Epithelial cell of umbilical artery (primary cell): ENCODE measurements around the gene DBT. TPM values are rescaled to one million over a fixed set of nuclear protein-coding genes. Genes with fewer than 3 reads are reported as not detected.

Source experiments
- total RNA-seq: library from RNA; depleted of rRNA; stranded (reverse); fragments of >200 nt; gene quantifications from 2 replicates; pipeline ENCODE4 v1.2.3, GENCODE V29; 2014

DBT gene
- total RNA-seq, result 2.9 and 13.5 TPM in 2 replicates

DNA sequence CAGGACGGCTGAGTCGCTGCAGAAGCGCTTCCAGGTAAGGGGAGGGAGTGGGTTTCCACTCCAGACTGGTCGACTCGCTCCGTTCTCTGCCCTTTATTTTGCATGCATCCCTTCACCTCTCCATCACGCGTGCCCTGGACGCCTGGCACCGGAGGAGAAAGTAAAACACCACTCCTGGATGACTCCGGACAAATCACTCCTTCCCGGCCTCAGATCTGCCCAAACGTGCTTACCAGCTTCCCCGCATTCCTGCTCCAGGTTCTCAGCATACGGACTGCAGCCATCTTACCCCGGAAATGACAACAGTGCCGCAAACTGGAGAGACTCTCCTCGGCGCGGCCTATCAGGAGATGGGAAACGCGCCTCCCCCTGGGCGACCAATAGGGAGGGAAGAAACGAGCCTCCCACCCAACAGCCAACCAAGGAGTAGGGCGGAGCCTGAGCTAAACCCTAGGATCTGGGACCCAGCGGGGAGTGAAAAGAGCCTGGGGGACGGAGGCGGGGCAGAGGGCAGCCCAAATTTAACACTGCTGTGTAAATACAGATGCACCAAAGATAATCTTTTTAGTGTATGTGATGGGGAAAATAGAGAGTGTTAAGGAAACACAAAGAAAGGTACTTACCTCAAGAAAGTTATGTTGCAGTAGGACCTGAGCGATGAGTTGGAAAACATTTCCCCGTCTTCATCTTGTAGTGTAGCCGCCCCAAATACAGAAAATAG is at the start of gene DBT:
Gene DBT, minus strand, starts transcription at position 298 of the 721 bp plus-strand sequence. Its CDS starts 14 bp downstream, at position 284.

DNA sequence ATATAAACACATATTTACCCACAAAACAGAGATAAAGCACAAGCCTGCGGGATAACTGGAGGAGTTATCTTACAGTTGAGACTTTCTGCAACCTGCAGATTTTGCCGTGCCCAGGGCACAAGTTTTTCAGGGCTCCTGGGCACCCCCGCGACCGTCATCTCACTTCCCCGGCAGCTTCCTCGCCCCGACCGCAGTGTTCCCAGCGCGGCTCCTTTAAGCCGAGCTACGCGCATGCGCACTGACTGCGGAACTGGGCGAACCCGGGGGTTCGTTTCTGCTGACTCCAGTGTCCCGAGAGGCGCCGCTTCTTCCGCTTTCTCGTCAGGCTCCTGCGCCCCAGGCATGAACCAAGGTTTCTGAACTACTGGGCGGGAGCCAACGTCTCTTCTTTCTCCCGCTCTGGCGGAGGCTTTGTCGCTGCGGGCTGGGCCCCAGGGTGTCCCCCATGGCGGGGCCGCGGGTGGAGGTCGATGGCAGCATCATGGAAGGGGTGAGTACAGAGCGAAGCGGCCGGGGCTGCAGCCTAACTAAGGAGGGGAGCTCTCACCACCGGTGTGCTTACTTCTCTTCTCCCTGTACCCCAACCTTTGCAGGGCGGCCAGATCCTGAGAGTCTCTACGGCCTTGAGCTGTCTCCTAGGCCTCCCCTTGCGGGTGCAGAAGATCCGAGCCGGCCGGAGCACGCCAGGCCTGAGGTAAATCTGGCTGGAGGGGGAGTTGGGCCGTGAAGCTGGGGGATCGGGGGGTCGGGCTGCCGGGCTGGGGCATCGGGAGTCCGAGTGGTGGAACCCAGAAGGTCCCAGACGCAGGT is 16.5 kb upstream of the DBT start, which contains the start of gene RTCA:
Gene RTCA, plus strand, starts transcription at position 286 of the 810 bp plus-strand sequence. Its CDS starts 160 bp downstream, at position 446.

DNA sequence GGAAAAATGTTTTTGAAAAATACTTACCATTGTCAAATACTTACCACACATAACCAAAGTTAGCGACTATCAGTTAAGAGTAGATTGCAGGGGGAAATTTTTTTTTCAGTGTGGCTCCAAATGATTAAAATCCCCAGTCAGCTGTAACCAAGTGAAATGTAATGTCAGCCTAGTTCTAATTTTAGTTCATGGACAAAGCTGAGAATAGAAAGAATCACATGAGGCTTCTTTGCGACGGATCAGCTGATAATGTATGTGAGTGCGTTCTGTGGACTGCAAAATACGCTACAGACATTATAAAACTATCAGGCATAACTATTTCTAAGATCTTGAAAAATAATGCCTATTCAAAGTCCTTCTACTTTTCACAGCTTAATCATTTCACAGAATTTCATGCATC is 71.5 kb downstream of the DBT start, which contains the start of gene LRRC39:
Gene LRRC39, minus strand, starts transcription at position 166 of the 400 bp plus-strand sequence. CDS start 9,740 bp downstream, outside the sequence.

Other genes with a start within 250 kb of the DBT start
- gene SASS6, start 116.9 kb downstream of the DBT start, total RNA-seq, result 3.6 and 6.2 TPM in 2 replicates
- gene TRMT13, start 116.7 kb downstream of the DBT start, total RNA-seq, result 8.8 and 11.7 TPM in 2 replicates
- gene LRRC39, start 71.6 kb downstream of the DBT start, total RNA-seq, result under 0.01 and 0.30 TPM in 2 replicates
- gene RTCA, start 16.4 kb upstream of the DBT start, total RNA-seq, result 49.5 and 53.9 TPM in 2 replicates
- 17.5 and 21.0 TPM in 2 replicates for gene CDC14A, start 102.7 kb upstream of the DBT start, total RNA-seq